Mesenteric fat pad (tissue), 1 donor: ENCODE results near the gene PQBP1. TPM values are rescaled to one million over a fixed set of nuclear protein-coding genes. Genes with fewer than 3 reads are reported as not detected.
"Not testable (repeated sequence)": the region's sequence is repeated elsewhere in the genome, so short reads cannot be mapped to it uniquely, and the experiment has no call there.

Source experiments
- DNase-seq: peaks from one replicate; pipeline ENCODE4 v3.0.0-alpha.2; 2020; ENCODE audit warnings: low spot score
- long read RNA-seq: library from polyadenylated mRNA; unstranded; transcript quantifications from one replicate; pipeline ENCODE4 v2.0.0, GENCODE V29; 2020
- total RNA-seq: library from RNA; stranded (reverse); fragmentation: NEBNext Ultra II Directional; extraction: Animal tissue kit (Norgen Biotek cat#: 25700); gene quantifications from one replicate; pipeline ENCODE4 v1.2.1, GENCODE V29; 2021
- donor health status: DM: yes; HTN: yes; CAD: no.

The PQBP1 gene, protein sequence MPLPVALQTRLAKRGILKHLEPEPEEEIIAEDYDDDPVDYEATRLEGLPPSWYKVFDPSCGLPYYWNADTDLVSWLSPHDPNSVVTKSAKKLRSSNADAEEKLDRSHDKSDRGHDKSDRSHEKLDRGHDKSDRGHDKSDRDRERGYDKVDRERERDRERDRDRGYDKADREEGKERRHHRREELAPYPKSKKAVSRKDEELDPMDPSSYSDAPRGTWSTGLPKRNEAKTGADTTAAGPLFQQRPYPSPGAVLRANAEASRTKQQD
- total RNA-seq = 50.6 TPM
- long read RNA-seq, transcript PQBP1-203 (7 exons, 1,056 nt) = minor isoform, 10 of 59 reads
- long read RNA-seq, transcript PQBP1-216 (7 exons, 938 nt) = minor isoform, 8 of 59 reads
- long read RNA-seq, transcript PQBP1-207 (7 exons, 1,020 nt) = major isoform, 23 of 59 reads
- long read RNA-seq, partial matches to known transcripts = 7 of 59 reads
- long read RNA-seq, other reads (novel, unspliced or antisense) = 10 of 59 reads

DNA sequence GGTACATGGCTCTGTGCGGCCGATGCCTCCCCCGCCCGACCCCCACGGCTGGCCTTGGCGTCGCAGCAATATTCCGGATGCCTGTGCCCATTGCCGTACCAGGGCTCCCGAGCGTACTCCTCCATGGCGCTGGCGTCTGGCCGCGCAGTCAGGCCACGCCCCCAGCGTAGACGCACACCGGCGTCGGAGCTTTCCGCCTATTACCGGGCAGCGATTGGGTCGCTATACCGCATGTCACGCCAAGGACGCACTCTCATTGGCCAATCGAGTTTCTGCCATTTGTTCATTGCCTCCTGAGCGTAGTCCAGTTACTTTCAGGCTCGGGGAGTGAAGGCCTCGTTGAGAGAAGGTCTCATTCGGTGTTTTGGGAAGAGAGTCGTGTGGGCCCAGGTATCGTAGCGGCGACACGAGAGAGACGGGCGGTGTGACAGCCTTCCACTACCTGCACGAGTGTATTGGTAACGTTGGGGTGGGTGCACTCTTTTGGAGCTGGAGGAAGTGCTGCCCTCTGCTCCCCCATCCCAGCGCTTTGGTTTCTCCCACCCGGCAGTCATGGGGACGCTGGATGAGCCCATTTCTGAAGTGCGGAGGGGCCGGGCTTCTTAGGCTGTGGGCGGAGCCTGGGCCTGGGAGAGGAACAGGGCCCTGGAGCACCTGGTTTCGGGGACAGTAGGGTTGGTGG, at the start of gene PQBP1, which contains the start of gene TIMM17B:
PQBP1 (plus strand) TSS at position 306 of the 682 bp plus-strand sequence. CDS start 580 bp downstream, outside the sequence.
TIMM17B (minus strand) TSS at position 144 of the 682 bp plus-strand sequence; CDS start at position 125, 19 bp downstream.
- peak; percentile 94 for DNase-seq

DNA sequence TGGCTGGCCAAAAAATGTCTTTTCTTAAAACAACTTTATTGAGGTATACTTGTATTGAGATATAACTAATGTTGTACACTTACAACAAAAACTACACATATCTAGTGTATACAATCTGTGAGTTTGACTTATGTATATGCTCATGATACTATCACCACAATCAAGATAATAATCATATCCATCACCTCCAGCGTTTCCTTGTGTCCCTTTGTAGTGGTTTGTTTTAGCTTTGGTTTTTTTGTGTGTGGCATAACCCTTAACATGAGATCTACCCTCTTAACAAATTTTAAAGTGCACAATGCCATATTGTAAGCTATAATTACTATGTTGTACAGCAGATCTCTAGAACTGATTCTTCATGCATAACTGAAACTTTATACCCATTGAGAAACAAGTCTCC, 48.9 kb upstream of the PQBP1 start:
- DNase-seq = no peak

DNA sequence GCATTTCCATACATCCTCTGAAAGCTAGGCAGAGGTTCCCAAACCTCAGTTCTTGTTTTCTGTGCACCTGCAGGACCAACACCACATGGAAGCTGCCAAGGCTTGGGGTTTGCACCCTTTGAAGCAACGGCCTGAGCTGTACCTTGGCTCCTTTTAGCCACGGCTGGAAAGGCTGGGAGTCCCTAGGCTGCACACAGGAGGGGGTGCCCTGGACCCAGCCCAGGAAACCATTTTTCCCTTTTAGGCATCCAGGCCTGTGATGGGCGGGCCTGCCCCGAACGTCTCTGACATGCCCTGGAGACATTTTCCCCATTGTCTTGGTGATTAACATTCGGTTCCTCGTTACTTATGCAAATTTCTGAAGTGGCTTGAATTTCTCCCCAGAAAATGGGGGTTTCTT, 44.9 kb upstream of the PQBP1 start:
- DNase-seq = no peak

DNA sequence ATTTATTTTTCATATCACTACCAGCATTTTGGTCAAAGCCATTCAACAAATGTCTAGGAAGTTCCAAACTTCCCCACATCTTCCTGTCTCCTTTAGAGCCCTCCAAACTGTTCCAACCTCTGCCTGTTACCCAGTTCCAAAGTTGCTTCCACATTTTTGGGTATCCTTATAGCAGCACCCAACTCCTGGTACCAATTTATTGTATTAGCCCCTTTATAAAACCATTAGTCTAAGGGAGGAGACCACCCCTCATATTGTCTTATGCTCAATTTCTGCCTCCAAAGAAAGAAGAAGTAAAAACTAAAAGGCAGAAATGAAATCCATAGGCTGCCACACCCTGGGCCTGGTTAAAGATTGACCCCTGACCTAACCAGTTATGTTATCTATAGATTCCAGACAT, 44.2 kb upstream of the PQBP1 start:
- DNase-seq = not testable (repeated sequence)

DNA sequence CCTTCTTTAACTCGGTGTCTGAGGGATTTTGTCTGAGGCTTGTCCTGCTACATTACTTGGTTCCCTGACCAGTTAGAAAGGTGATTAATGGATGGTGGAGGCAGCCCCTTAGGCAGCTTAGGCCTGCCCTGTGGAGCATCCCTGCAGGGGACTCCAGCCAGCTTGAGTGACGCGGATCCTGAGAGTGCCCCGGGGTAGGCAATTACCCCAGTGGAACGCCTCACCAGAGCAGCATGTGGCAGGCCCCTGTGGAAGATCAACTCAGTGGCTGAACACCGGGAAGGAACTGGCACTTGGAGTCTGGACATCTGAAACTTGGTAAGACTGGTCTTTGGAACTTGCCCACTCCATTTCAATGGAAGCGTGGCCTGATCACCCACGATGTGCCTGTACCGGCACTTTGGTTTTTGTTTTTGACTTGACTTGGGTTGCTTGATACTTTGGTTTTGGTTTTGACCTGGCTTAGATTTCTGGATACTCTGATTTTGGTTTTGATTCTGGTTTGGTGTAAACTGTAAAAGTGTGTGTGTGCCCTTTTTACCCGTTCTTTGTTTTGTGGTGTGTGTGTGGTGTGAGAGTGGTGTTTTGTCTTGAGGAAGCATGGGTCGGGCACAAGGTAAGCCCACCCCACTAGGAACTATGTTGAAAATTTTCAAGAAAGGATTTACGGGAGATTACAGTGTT, 43.5 kb upstream of the PQBP1 start:
- not testable (repeated sequence) for DNase-seq

DNA sequence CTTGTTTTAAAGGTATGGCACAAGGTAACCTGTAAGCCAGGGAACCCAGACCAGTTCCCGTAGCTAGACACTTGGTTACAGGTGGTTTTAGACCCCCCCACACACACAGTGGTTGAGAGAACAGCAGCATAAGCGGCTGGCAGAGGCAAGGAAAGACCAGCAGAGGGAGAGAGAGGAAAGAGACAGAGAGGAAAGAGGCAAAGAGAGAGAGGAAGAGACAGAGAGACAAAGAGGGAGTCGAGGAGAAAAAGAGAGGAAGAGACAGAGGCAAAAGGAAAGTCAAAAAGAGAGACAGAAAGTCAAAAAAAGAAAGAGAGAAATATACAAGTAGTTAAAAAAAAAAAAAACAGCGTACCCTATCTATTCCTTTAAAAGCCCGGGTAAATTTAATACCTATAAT, 42.8 kb upstream of the PQBP1 start:
- no peak for DNase-seq

DNA sequence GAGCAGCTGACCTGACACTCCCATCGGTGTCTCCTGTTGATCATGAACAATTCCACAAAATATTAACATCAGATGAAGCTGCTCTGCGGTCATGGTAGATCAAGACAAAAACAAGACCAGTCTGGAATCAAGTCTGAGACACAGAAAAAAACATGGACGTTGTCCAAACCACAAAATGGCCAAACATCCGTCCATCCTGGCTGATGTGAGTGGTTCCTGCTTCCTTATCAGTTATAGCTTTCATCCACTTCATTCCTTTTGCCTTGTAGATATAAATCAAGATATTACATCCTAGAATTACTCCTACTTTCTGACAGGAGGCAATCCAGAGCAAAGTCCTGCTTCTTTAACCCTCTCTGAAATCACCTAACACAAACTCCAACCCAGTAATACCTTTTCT, 33.5 kb upstream of the PQBP1 start:
- no peak for DNase-seq

DNA sequence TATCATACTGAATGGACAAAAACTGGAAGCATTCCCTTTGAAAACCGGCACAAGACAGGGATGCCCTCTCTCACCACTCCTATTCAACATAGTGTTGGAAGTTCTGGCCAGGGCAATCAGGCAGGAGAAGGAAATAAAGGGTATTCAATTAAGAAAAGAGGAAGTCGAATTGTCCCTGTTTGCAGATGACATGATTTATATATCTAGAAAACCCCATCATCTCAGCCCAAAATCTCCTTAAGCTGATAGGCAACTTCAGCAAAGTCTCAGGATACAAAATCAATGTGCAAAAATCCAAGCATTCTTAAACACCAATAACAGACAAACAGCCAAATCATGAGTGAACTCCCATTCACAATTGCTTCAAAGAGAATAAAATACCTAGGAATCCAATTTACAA, 25.7 kb upstream of the PQBP1 start:
- DNase-seq = not testable (repeated sequence)

DNA sequence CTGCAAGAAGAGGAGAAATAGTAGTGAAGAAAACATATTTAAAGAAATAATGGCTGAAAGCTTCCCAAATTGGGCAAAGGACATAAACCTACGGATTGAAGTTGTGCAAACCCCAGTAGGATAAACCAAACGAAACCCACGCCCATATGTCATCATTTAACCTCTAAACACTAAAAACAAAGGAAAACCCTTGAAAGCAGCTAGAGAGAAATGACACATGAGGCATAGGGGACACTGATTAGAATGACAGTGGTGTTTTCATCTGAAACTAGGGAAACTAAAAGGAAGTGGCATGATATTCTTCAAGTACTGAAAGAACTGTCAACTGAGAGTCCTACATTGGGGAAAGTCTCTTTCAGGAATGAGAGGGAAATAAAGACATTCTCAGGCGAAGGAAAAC, 20.8 kb upstream of the PQBP1 start:
- DNase-seq = not testable (repeated sequence)

DNA sequence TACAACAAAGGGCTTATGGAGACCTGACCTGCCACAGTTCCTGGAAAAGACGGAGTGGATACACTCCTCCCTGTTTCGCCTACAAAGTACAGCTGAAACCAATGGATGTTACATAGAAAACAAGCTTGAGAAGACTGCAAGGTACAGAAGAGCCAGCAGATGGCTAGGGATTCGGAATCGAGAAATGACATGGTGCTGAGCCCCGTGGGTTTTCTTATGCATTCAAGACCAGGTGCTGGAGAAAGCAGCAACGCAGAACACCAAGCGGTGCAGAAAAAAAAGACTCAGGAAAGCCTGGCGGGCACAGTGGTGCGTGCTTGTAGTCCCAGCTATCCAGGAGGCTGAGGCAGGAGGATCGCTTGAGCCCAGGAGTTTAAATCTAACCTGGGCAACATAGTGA, 14.0 kb upstream of the PQBP1 start:
- peak; percentile 45 for DNase-seq

DNA sequence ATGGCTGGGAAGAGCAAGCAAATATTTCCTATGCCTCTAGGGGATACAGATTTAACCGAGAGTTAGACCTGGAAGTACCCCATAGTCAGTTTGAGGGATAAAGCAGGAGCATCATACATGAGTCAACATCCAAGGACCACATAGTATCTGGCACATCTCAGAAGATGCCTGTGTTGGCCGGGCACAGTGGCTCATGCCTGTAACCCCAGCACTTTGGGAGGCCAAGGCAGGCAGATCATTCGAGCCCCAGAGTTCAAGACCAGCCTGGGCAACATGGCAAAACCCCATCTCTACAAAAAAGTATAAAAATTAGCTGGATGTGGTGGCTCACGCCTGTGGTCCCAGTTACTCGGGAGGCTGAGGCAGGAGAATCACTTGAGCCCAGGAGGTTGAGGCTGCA, 11.1 kb upstream of the PQBP1 start:
- DNase-seq = peak; percentile 64

DNA sequence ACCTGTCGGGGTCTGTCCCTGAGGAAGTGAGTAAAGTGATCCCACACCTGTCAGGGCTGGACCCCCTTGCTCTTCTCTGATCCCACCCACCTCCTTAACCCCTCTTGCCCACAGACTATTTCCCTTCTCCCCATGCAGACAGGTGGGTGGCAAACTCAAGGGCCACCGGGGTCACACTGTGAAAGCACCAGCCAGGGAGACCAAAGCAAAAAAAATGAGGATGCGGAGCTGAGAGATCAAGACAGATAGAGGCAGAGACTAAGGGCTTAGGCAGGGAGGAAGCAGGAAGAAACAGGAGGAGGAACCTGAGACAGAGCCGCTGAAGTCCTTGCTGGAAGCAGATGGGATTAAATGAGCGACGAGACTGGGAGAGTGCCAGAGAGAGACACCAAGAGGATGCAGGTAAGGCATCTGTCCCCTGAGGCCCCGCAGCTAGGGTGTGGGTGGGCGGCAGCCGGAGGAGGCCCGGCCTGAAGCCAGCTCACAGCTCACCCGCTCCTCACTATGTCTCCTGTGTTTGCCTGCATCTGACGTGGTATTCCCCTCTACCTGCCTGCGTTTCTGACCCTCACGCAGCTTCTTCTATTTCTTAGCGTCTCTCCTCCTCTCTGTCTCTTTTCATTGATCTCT, 7.3 kb upstream of the PQBP1 start:
- DNase-seq = peak; percentile 18

DNA sequence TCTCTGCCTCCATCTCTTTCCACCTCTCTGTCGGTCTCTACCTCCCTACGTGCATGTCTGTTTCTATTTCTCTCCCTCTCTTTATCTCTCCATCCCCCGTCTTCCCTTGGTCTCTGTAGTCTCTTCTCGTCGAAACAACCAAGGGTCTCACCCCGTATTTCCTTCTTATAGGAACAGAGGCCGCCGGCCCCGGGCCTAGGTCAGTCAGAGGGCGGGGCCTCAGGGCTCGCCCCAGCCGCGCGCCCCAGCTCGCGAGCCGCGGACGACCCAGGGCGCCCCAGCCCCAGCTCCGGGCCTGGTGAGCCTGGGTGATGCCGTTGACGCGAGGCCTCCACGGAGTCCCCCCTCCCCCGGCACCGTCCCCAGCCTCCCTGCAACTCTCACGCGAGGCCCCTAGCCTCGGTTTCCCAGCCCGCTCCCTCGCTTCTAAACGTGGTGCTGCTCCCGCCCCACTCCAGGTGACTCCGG, 6.8 kb upstream of the PQBP1 start:
- DNase-seq = no peak

DNA sequence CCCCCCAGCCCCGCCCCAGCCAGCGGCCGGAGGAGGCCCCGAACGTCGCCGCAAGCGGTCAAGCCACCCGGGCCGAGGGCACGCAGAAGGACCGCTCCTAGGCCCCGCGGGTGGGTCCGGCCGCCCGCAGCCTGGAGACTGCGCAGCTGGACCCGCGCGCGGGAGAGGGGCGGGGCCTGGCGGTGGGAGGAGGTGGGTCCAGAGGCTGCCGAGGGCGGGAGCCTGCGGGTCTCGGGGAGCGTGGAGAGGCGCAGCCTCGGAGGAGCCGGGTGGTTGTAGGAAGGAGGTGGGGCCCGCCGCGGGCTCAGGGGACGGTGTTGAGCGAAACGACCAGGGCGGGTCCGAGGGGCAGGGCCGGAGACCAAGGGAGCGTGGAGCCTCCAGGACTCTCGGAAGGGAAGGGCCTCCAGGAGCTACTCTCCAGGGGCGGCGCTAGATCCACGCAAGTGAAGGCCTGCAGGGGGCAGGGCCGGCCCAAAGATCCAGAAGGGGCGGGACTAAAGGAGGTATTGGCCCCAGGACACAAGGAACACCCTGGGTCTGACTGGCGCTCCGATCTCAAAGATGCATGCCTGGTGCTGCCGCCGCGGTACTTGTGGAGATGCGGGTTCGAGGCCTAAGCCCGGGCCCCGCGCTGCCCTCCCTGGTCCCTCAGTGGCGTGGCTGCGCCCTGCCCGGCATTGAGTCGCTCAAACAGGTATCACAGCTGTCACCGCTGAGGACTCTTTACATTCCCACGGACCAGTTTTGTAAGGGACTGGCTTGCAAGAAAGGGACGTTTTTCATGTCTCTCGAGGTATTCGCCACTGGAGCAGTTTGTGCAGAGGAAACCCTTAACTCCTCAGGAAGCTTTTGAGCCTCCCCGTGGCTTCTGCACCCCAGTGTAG, 6.1 kb upstream of the PQBP1 start:
- peak; percentile 94 for DNase-seq

DNA sequence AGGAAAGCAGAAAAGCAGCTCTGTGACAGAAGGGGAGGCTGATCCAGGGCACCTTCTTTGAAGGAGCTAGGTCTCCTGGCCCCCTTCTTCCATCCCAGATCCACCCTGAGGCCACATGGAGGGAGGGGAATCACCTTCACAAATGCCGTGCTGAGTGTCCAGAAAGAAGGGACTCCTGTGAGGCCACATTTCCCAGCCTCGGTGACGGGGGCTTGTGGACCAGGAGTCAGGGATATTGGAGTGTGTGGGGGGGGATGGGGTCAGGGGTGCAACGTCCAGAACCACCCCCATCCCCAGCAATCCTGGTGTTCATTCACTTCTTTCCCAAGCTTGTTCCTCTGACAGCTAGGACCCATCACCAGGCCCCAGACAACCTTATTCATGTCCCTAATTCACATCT, 4.8 kb upstream of the PQBP1 start:
- DNase-seq = no peak

DNA sequence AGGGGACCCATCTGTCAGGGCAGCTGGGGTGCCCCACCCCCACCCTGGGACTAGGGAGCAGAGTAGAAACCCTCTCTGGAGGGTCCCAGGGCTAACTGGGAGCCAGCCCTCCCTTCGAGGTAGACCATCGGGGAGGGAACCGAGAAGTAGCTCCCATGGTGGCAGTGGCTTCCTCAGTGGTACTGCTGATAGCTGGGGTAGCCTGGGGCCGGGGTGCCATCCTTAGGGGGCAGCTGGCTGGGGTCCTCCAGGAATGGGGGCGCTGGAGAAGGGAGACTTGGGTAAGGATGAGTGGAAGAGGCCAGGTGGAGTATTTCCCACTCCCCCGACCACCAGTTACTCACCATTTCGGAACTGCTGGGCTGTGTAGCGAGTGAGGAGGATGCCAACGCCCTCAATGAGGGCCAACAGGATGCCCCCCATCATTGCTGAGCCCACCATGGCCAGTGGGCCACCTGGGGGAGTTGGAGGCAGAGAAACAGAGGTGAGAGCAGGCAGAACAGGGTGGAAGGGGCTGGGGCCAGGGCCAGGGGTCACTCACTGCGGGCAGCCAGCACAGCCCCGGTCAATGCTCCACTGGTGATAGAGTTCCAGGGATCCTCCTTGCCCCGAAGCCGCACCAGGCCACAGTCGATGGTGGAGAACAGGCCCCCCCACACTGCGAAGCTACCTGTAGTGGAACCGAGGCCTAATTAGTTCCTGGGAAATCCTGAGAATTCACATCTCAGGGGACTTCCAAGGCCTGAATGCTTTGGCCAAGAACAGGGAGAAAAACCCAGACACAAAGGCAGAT, 4.0 kb upstream of the PQBP1 start:
- DNase-seq = peak; percentile 67

DNA sequence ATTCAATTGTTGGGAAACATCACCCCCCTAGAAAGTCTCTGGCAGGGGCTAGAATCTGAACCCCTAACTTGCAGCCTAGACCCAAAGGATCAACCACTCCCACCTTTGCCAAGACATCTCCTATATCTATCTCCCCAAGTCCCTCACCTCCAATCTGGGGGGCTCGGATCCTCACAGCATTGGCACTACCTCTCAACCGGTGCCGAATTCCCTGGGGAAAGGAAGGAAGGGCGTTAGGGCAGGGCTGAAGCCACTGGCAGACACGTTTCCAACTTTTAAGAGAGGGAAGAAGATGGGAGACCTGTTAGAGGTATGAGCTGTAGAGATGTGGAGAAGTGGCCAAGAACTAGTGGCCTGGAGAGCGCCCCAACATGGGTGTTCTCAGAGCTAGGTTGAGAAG, 2.8 kb upstream of the PQBP1 start:
- DNase-seq = peak; percentile 53

DNA sequence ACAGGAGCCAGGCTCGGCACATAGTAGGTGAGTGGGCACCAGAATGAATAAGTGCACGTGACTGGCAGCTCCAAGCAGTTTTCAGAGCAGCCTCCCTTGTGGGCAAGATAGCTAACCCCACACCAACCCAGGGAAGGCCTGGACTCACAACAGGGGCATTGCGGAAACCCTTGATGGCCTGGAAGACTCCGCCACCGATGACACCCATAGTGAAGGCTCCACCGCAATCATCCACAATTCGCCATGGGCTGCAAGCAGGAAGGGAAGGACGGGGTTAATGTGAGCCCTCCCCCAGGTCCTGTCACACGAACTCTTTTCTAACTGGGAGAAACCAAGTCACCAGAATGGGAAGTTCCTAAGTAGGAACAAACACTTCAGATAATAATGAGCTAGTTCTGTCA, 1.1 kb upstream of the PQBP1 start:
- no peak for DNase-seq

DNA sequence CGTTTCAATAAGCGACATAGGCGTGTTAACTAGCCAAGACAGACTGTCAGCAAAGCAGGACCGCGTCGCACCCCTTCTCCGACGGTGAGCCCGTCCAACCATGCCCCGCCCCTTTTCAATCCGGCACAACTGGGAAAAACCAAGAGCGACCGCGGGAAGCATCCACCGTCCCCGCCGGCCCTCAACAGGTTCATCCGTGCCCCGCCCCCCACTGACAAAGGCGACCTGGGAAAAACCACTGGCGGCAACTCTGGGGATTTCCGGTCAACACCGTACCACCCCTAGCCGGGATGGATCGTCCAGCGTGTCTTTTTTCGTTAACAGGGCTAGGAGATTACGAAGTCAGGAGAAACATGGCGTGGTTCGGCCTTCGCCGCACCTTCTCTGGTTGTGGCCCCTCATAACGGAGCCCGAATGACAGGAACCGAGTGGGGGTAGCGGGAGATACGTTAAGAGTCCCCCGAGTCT, 539 bp upstream of the PQBP1 start:
- DNase-seq = no peak
